HCT116 (cell line): Measurements from ENCODE around the gene TRIM39. TPM values are rescaled to one million over a fixed set of nuclear protein-coding genes. Genes with fewer than 3 reads are reported as not detected.

Experiments used
- ATAC-seq: fragments of 200-7000 bp; cut with Tn5 transposase; 2 replicates; pipeline ENCODE4 v1.9.1; 2020; ENCODE audit warnings: mild to moderate bottlenecking, moderate library complexity
- BruUV-seq: library from RNA; stranded (reverse); fragments of 400-500 nt; replicated peaks from 2 replicates; lab custom pipeline; 2021; lab: Mats Ljungman, UMichigan
- CTCF ChIA-PET: fragments of 300-600 bp; sonication (Branson Sonifier 250); formaldehyde crosslinking; loops from one replicate; lab custom pipeline; 2021; ENCODE audit warnings: antibody characterized with exemption; lab: Charles Lee
- POLR2A ChIA-PET: fragments of 300-600, 350-600 bp; sonication (Branson Sonifier 250); formaldehyde crosslinking; loops from one replicate; lab custom pipeline; 2021; ENCODE audit warnings: antibody characterized with exemption; lab: Charles Lee
- RAD21 ChIA-PET, 2 experiments: fragments of 300-600 bp; sonication (Branson Sonifier 250); formaldehyde crosslinking; loops; one replicate each; lab custom pipeline; 2023; ENCODE audit warnings: low total read pairs in 2 of 2; ENCODE audit not compliant: uncharacterized antibody in 2 of 2, unreplicated experiment in 2 of 2, low non-redundant PET in 1 of 2; lab: Charles Lee
- DNase-seq: peaks from one replicate; pipeline ENCODE4 v3.0.0-alpha.2; 2010; ENCODE audit warnings: low read depth, low spot score
- H2AFZ ChIP-seq: fragments of 200-600 bp; shearing (Covaris generic), sonication (generic); 2 replicates; pipeline ENCODE4 v1.6.1; 2017; ENCODE audit warnings: low read depth, mixed run types, mixed read lengths, antibody characterized with exemption, low read length; ENCODE audit not compliant: poor library complexity, severe bottlenecking
- H3K27ac ChIP-seq: 2 replicates; pipeline ENCODE4 v1.5.1; 2012; ENCODE audit warnings: low read depth, low read length
- H3K27me3 ChIP-seq: fragments of 200-600 bp; sonication (generic); 2 replicates; pipeline ENCODE4 v1.6.1; 2016; ENCODE audit warnings: mixed run types, low read length, mixed read lengths; ENCODE audit not compliant: insufficient read depth
- H3K36me3 ChIP-seq, 2 experiments: fragments of 200-500 bp in 1 of 2; fragments of 200-600 bp in 1 of 2; sonication (Bioruptor generic) in 1 of 2; sonication (generic) in 1 of 2; 2 replicates each; pipeline versions ENCODE4 v1.5.1 to v1.6.1; 2014 to 2016; ENCODE audit warnings: low read length in 2 of 2, inconsistent platforms in 1 of 2, mixed read lengths in 1 of 2, mixed run types in 1 of 2; ENCODE audit not compliant: insufficient read depth in 2 of 2, control insufficient read depth in 1 of 2
- H3K4me1 ChIP-seq, 2 experiments: fragments of 200-600 bp in 1 of 2; sonication (generic) in 1 of 2; 2 replicates each; pipeline versions ENCODE4 v1.5.1 to v1.6.1; 2012 to 2017; ENCODE audit warnings: low read length in 2 of 2, inconsistent platforms in 1 of 2, mild to moderate bottlenecking in 1 of 2, mixed read lengths in 1 of 2, mixed run types in 1 of 2, moderate library complexity in 1 of 2; ENCODE audit not compliant: insufficient read depth in 2 of 2, control insufficient read depth in 1 of 2
- H3K4me2 ChIP-seq: fragments of 200-600 bp; sonication (generic); 2 replicates; pipeline ENCODE4 v1.6.1; 2017; ENCODE audit warnings: mixed run types, low read length, mixed read lengths
- H3K4me3 ChIP-seq, 2 experiments: fragments of 200-600 bp in 1 of 2; sonication (generic) in 1 of 2; replicated peaks in 1 of 2; 2 replicates each; pipeline ENCODE4 v1.5.1; 2011 to 2016; ENCODE audit warnings: low read length in 2 of 2, control low read depth in 1 of 2, low read depth in 1 of 2, mild to moderate bottlenecking in 1 of 2, mixed read lengths in 1 of 2, mixed run types in 1 of 2
- H3K79me2 ChIP-seq: fragments of 200-600 bp; sonication (generic); 2 replicates; pipeline ENCODE4 v1.6.1; 2017; ENCODE audit warnings: mild to moderate bottlenecking, mixed run types, low read length, moderate library complexity, mixed read lengths; ENCODE audit not compliant: insufficient read depth
- H3K9ac ChIP-seq: fragments of 200-600 bp; sonication (generic); 2 replicates; pipeline ENCODE4 v1.6.1; 2016; ENCODE audit warnings: low read length, mixed read lengths
- H3K9me2 ChIP-seq: fragments of 200-600 bp; sonication (generic), shearing (Covaris generic); 2 replicates; pipeline ENCODE4 v1.6.1; 2017; ENCODE audit warnings: mixed run types, mild to moderate bottlenecking, moderate library complexity; ENCODE audit not compliant: insufficient read depth
- H3K9me3 ChIP-seq, 2 experiments: fragments of 200-500 bp in 1 of 2; fragments of 200-600 bp in 1 of 2; sonication (Bioruptor generic) in 1 of 2; sonication (generic) in 1 of 2; 2 replicates each; pipeline ENCODE4 v1.6.1; 2014 to 2017; ENCODE audit warnings: low read length in 2 of 2, mixed read lengths in 2 of 2, inconsistent platforms in 1 of 2, low read depth in 1 of 2, mild to moderate bottlenecking in 1 of 2, mixed run types in 1 of 2, moderate library complexity in 1 of 2; ENCODE audit not compliant: control insufficient read depth in 1 of 2, insufficient read depth in 1 of 2
- H4K20me1 ChIP-seq: fragments of 200-600 bp; sonication (generic), shearing (Covaris generic); 2 replicates; pipeline ENCODE4 v1.6.1; 2017; ENCODE audit warnings: mixed run types, mild to moderate bottlenecking, moderate library complexity; ENCODE audit not compliant: insufficient read depth
- ATF3 ChIP-seq: IDR thresholded peaks from 2 replicates; pipeline ENCODE4 v1.6.1; 2012
- FOSL1 ChIP-seq: IDR thresholded peaks from 2 replicates; pipeline ENCODE4 v1.6.1; 2012; ENCODE audit warnings: low read depth
- MAX ChIP-seq: IDR thresholded peaks from 2 replicates; pipeline ENCODE4 v1.6.1; 2012
- POLR2A ChIP-seq: IDR thresholded peaks from 2 replicates; pipeline ENCODE4 v1.7.0; 2011; ENCODE audit warnings: borderline replicate concordance; ENCODE audit not compliant: insufficient read depth, insufficient read length; ENCODE audit errors: extremely low read depth
- POLR2AphosphoS5 ChIP-seq: IDR thresholded peaks from 2 replicates; pipeline ENCODE4 v1.6.1; 2011; ENCODE audit warnings: mild to moderate bottlenecking, low read depth, low read length, moderate library complexity
- YY1 ChIP-seq: IDR thresholded peaks from 2 replicates; pipeline ENCODE4 v1.6.1; 2011; ENCODE audit warnings: low read length, low read depth, moderate library complexity, mild to moderate bottlenecking; ENCODE audit not compliant: insufficient replicate concordance; ENCODE audit errors: extremely low read depth
- ZFX ChIP-seq: fragments of 450-650 bp; IDR thresholded peaks from 2 replicates; pipeline ENCODE4 v1.6.1; 2017
- intact Hi-C: fragments of 100-400 bp; cut with micrococcal nuclease; formaldehyde crosslinking; loops from 2 replicates; pipeline ENCODE4 v1.10.0; 2022
- total RNA-seq: library from RNA; stranded (reverse); gene quantifications from one replicate; pipeline ENCODE4 v1.2.1, GENCODE V29; 2021; ENCODE audit not compliant: unreplicated experiment
- TF ChIP-seq, protein P1 (sequence below): IDR thresholded peaks from 2 replicates; pipeline ENCODE4 v1.6.1; 2012; ENCODE audit warnings: low read depth

TRIM39 gene
- total RNA-seq, 1 experiment from 2014 or later = 11.2 TPM

- ChIA-PET POLR2A (no interaction called here), CTCF (no interaction called here), RAD21 (no interaction called here)
- H3K9ac ChIP-seq = no peak overlapping the region
- intact Hi-C loops = no loop called here
- H3K4me1 ChIP-seq = no peaks in the 10 kb centered on the region
- TF ChIP-seq YY1 (no peak), ATF3 (no peak), MAX (no peak), FOSL1 (no peak), ZFX (no peak), POLR2AphosphoS5 (no peak), POLR2A (no peak)
- TF ChIP-seq, protein P1, sequence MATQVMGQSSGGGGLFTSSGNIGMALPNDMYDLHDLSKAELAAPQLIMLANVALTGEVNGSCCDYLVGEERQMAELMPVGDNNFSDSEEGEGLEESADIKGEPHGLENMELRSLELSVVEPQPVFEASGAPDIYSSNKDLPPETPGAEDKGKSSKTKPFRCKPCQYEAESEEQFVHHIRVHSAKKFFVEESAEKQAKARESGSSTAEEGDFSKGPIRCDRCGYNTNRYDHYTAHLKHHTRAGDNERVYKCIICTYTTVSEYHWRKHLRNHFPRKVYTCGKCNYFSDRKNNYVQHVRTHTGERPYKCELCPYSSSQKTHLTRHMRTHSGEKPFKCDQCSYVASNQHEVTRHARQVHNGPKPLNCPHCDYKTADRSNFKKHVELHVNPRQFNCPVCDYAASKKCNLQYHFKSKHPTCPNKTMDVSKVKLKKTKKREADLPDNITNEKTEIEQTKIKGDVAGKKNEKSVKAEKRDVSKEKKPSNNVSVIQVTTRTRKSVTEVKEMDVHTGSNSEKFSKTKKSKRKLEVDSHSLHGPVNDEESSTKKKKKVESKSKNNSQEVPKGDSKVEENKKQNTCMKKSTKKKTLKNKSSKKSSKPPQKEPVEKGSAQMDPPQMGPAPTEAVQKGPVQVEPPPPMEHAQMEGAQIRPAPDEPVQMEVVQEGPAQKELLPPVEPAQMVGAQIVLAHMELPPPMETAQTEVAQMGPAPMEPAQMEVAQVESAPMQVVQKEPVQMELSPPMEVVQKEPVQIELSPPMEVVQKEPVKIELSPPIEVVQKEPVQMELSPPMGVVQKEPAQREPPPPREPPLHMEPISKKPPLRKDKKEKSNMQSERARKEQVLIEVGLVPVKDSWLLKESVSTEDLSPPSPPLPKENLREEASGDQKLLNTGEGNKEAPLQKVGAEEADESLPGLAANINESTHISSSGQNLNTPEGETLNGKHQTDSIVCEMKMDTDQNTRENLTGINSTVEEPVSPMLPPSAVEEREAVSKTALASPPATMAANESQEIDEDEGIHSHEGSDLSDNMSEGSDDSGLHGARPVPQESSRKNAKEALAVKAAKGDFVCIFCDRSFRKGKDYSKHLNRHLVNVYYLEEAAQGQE = 0 out of 2 replicates have a peak, but pooled peaks have one; percentile 4
- DNase-seq (no peak), ATAC-seq (no peak)
- H3K4me2 ChIP-seq = no peak overlapping the region
- H3K36me3 ChIP-seq = no peaks in the 10 kb centered on the region
- no TSS peak for BruUV-seq
- H3K27ac ChIP-seq = no peak overlapping the region
- no peaks in the 10 kb centered on the region for H4K20me1 ChIP-seq
- peaks cover 20 to 25% of the 10 kb centered on the region in 2 experiments; a peak in 3 of 4 replicates for H3K9me3 ChIP-seq
- H3K27me3 ChIP-seq = no peaks in the 10 kb centered on the region
- no peaks in the 10 kb centered on the region for H3K9me2 ChIP-seq
- H3K79me2 ChIP-seq = no peaks in the 10 kb centered on the region
- no peak overlapping the region for H3K4me3 ChIP-seq
- no peak overlapping the region for H2AFZ ChIP-seq
Observed at GRCh38 chr6:30282522-30282921, 44.2 kb upstream of the TRIM39 start.
